Activated gamma-delta T cell treated with anti-CD3 and anti-CD28 coated beads, Interleukin-2, amount 50 U/mL, for 16 hours (primary cell): ENCODE measurements around the gene ASCL2.
"Not testable (repeated sequence)": the region's sequence is repeated elsewhere in the genome, so short reads cannot be mapped to it uniquely, and the experiment has no call there.

Experiments used
- DNase-seq: peaks from one replicate; pipeline ENCODE4 v3.0.0-alpha.2; 2020; ENCODE audit warnings: low read depth

Gene ASCL2

GRCh38 chr11:2260491-2261364 lies 9.7 kb downstream of the ASCL2 start:
- DNase-seq, result no peak

- DNase-seq, result no peak
Observed at GRCh38 chr11:2259897-2260451, 10.4 kb downstream of the ASCL2 start.

GRCh38 chr11:2259466-2259830 lies 10.9 kb downstream of the ASCL2 start:
- no peak for DNase-seq

GRCh38 chr11:2258501-2259465 lies 11.6 kb downstream of the ASCL2 start:
- no peak for DNase-seq

GRCh38 chr11:2256951-2257700 lies 13.3 kb downstream of the ASCL2 start:
- DNase-seq, result no peak

GRCh38 chr11:2256293-2256913 lies 14.0 kb downstream of the ASCL2 start:
- DNase-seq, result no peak

GRCh38 chr11:2252018-2252417 lies 18.4 kb downstream of the ASCL2 start:
- DNase-seq, result no peak

GRCh38 chr11:2251138-2251537 lies 19.2 kb downstream of the ASCL2 start:
- no peak for DNase-seq

GRCh38 chr11:2250485-2250884 lies 19.9 kb downstream of the ASCL2 start:
- DNase-seq, result no peak

- no peak for DNase-seq
Observed at GRCh38 chr11:2250041-2250440, 20.3 kb downstream of the ASCL2 start.

- DNase-seq, result no peak
Observed at GRCh38 chr11:2249189-2249916, 21.0 kb downstream of the ASCL2 start.

GRCh38 chr11:2248762-2249161 lies 21.6 kb downstream of the ASCL2 start:
- no peak for DNase-seq

GRCh38 chr11:2248242-2248641 lies 22.1 kb downstream of the ASCL2 start:
- no peak for DNase-seq

GRCh38 chr11:2247496-2247895 lies 22.9 kb downstream of the ASCL2 start:
- DNase-seq, result no peak

GRCh38 chr11:2240834-2241233 lies 29.6 kb downstream of the ASCL2 start:
- DNase-seq, result no peak

- no peak for DNase-seq
Observed at GRCh38 chr11:2237457-2238238, 32.7 kb downstream of the ASCL2 start.

- DNase-seq, result not testable (repeated sequence)
Observed at GRCh38 chr11:2236381-2237134, 33.8 kb downstream of the ASCL2 start.

- no peak for DNase-seq
Observed at GRCh38 chr11:2235588-2236326, 34.6 kb downstream of the ASCL2 start.
